GM19452 (cell line): ENCODE results near the gene TPK1.
A peak's percentile ranks its signal among the peaks of the same experiment; 100 is the strongest.
"Not testable (repeated sequence)": the region's sequence is repeated elsewhere in the genome, so short reads cannot be mapped to it uniquely, and the experiment has no call there.

Experiments used
- ATAC-seq: cut with Tn5 transposase; IDR thresholded peaks from one replicate; pipeline ENCODE4 v1.9.1; 2021; ENCODE audit not compliant: unreplicated experiment

TPK1 gene

GRCh38 chr7:144824360-144824759, 11.5 kb downstream of the TPK1 start:
- ATAC-seq = no peak

GRCh38 chr7:144822223-144822622, 13.6 kb downstream of the TPK1 start:
- ATAC-seq = no peak

- peak; percentile 45 for ATAC-seq
Measured at GRCh38 chr7:144821067-144821466, 14.8 kb downstream of the TPK1 start.

- ATAC-seq = no peak
Measured at GRCh38 chr7:144820552-144820951, 15.3 kb downstream of the TPK1 start.

GRCh38 chr7:144819566-144819965, 16.3 kb downstream of the TPK1 start:
- no peak for ATAC-seq

- peak; percentile 67 for ATAC-seq
Measured at GRCh38 chr7:144818511-144818910, 17.3 kb downstream of the TPK1 start.

- ATAC-seq = no peak
Measured at GRCh38 chr7:144817001-144817400, 18.9 kb downstream of the TPK1 start.

- no peak for ATAC-seq
Measured at GRCh38 chr7:144814299-144814698, 21.6 kb downstream of the TPK1 start.

- peak; percentile 94 for ATAC-seq
Measured at GRCh38 chr7:144812379-144813283, 23.2 kb downstream of the TPK1 start.

- no peak for ATAC-seq
Measured at GRCh38 chr7:144805627-144806239, 30.1 kb downstream of the TPK1 start.

GRCh38 chr7:144800678-144801436, 35.0 kb downstream of the TPK1 start:
- not testable (repeated sequence) for ATAC-seq

- ATAC-seq = no peak
Measured at GRCh38 chr7:144796919-144797318, 38.9 kb downstream of the TPK1 start.

GRCh38 chr7:144792050-144792449, 43.8 kb downstream of the TPK1 start:
- ATAC-seq = no peak

- no peak for ATAC-seq
Measured at GRCh38 chr7:144791488-144791887, 44.4 kb downstream of the TPK1 start.

- no peak for ATAC-seq
Measured at GRCh38 chr7:144787127-144787526, 48.7 kb downstream of the TPK1 start.

- no peak for ATAC-seq
Measured at GRCh38 chr7:144786522-144786921, 49.3 kb downstream of the TPK1 start.

- no peak for ATAC-seq
Measured at GRCh38 chr7:144786079-144786478, 49.8 kb downstream of the TPK1 start.

GRCh38 chr7:144785521-144785920, 50.3 kb downstream of the TPK1 start:
- ATAC-seq = no peak

GRCh38 chr7:144784943-144785342, 50.9 kb downstream of the TPK1 start:
- no peak for ATAC-seq

GRCh38 chr7:144784441-144784840, 51.4 kb downstream of the TPK1 start:
- ATAC-seq = no peak

- ATAC-seq = no peak
Measured at GRCh38 chr7:144782883-144783282, 53.0 kb downstream of the TPK1 start.
